COLO668 (cell line): ENCODE measurements around the gene PKM.
A peak's percentile ranks its signal among the peaks of the same experiment; 100 is the strongest.
"Not testable (repeated sequence)": the region's sequence is repeated elsewhere in the genome, so short reads cannot be mapped to it uniquely, and the experiment has no call there.

Source experiments
- DNase-seq: peaks from one replicate; lab custom pipeline; 2025; ENCODE audit not compliant: unreplicated experiment; lab: John Stamatoyannopoulos, UW

Gene PKM

GRCh38 chr15:72231066-72231832, at the start of gene PKM:
Gene PKM (minus strand): TSS chr15:72231190. CDS start chr15:72219097, 12,093 bp downstream.
- DNase-seq = peak; percentile 99

- no peak for DNase-seq
Observed at GRCh38 chr15:72280751-72281150, 49.8 kb upstream of the PKM start.

- no peak for DNase-seq
Observed at GRCh38 chr15:72278737-72279136, 47.7 kb upstream of the PKM start.

- DNase-seq = no peak
Observed at GRCh38 chr15:72276326-72276700, 45.3 kb upstream of the PKM start.

GRCh38 chr15:72275635-72276325, 44.8 kb upstream of the PKM start:
- not testable (repeated sequence) for DNase-seq

- DNase-seq = no peak
Observed at GRCh38 chr15:72272997-72273352, 42.0 kb upstream of the PKM start.

GRCh38 chr15:72272213-72272996, 41.4 kb upstream of the PKM start, which contains the start of gene PARP6:
Gene PARP6 (minus strand): TSS chr15:72272554. CDS start chr15:72267477, 5,077 bp downstream.
- peak; percentile 97 for DNase-seq

GRCh38 chr15:72271895-72272212, 40.9 kb upstream of the PKM start:
- peak; percentile 45 for DNase-seq

GRCh38 chr15:72271221-72271620, 40.2 kb upstream of the PKM start:
- no peak for DNase-seq

- DNase-seq = no peak
Observed at GRCh38 chr15:72269739-72270138, 38.7 kb upstream of the PKM start.

GRCh38 chr15:72265031-72265430, 34.0 kb upstream of the PKM start:
- DNase-seq = no peak

- no peak for DNase-seq
Observed at GRCh38 chr15:72252663-72253299, 21.8 kb upstream of the PKM start.

GRCh38 chr15:72249142-72249810, 18.3 kb upstream of the PKM start:
- DNase-seq = no peak

GRCh38 chr15:72248514-72248913, 17.5 kb upstream of the PKM start:
- no peak for DNase-seq

- DNase-seq = no peak
Observed at GRCh38 chr15:72242775-72243370, 11.9 kb upstream of the PKM start.

- no peak for DNase-seq
Observed at GRCh38 chr15:72239652-72240051, 8.7 kb upstream of the PKM start.

- DNase-seq = no peak
Observed at GRCh38 chr15:72238586-72238985, 7.6 kb upstream of the PKM start.

- DNase-seq = no peak
Observed at GRCh38 chr15:72237853-72238224, 6.8 kb upstream of the PKM start.

- DNase-seq = peak; percentile 44
Observed at GRCh38 chr15:72237029-72237852, 6.3 kb upstream of the PKM start.
